Liver (tissue), 9 donors: ENCODE data around the gene EIF4E. TPM values are rescaled to one million over a fixed set of nuclear protein-coding genes. Genes with fewer than 3 reads are reported as not detected.

Experiments
- DNase-seq: peaks from one replicate; pipeline ENCODE4 v3.0.0-alpha.2; 2017; ENCODE audit warnings: low spot score
- H3K27ac ChIP-seq, 2 donors: one replicate each; pipeline ENCODE4 v1.7.0; 2013; ENCODE audit warnings: inconsistent platforms in 2 of 2, low read length in 2 of 2, control low read depth in 1 of 2, low read depth in 1 of 2, mild to moderate bottlenecking in 1 of 2
- H3K27me3 ChIP-seq, 4 donors: one replicate each; pipeline versions ENCODE4 v1.6.1 to v1.7.0; 2013; ENCODE audit warnings: low read length in 3 of 4, inconsistent platforms in 1 of 4, mild to moderate bottlenecking in 1 of 4, moderate library complexity in 1 of 4; ENCODE audit not compliant: control insufficient read depth in 4 of 4, insufficient read depth in 4 of 4
- H3K36me3 ChIP-seq, 4 donors: one replicate each; pipeline versions ENCODE4 v1.6.1 to v1.7.0; 2013; ENCODE audit warnings: low read length in 3 of 4, mild to moderate bottlenecking in 3 of 4, low read depth in 1 of 4, moderate library complexity in 1 of 4; ENCODE audit not compliant: control insufficient read depth in 4 of 4, insufficient read depth in 3 of 4
- H3K4me1 ChIP-seq, 4 donors: one replicate each; pipeline versions ENCODE4 v1.6.1 to v1.7.0; 2013; ENCODE audit warnings: low read length in 3 of 4, mild to moderate bottlenecking in 3 of 4, moderate library complexity in 1 of 4; ENCODE audit not compliant: control insufficient read depth in 4 of 4, insufficient read depth in 4 of 4
- H3K4me3 ChIP-seq, 3 donors: one replicate each; pipeline versions ENCODE4 v1.6.1 to v1.7.0; 2013; ENCODE audit warnings: low read length in 3 of 3, control low read depth in 1 of 3, low read depth in 1 of 3, mild to moderate bottlenecking in 1 of 3
- H3K9ac ChIP-seq, 2 donors: one replicate each; pipeline ENCODE4 v1.7.0; 2013; ENCODE audit warnings: low read length in 2 of 2, mild to moderate bottlenecking in 2 of 2, moderate library complexity in 2 of 2, control low read depth in 1 of 2, low read depth in 1 of 2
- H3K9me3 ChIP-seq, 4 donors: one replicate each; pipeline versions ENCODE4 v1.6.1 to v1.7.0; 2013; ENCODE audit warnings: low read length in 3 of 4; ENCODE audit not compliant: control insufficient read depth in 4 of 4
- EGR1 ChIP-seq, 2 donors: IDR thresholded peaks; 2 replicates each; pipeline ENCODE4 v1.6.1; 2016 to 2018; ENCODE audit warnings: antibody characterized with exemption in 2 of 2, low read depth in 2 of 2
- FOXA1 ChIP-seq: IDR thresholded peaks from 2 replicates; pipeline ENCODE4 v1.6.1; 2016; ENCODE audit warnings: antibody characterized with exemption
- GABPA ChIP-seq, 2 donors: IDR thresholded peaks in 1 of 2; conservative IDR thresholded peaks in 1 of 2; 2 replicates each; pipeline ENCODE4 v1.6.1; 2016; ENCODE audit warnings: antibody characterized with exemption in 2 of 2, mild to moderate bottlenecking in 1 of 2, moderate library complexity in 1 of 2
- HNF4A ChIP-seq, 2 donors: conservative IDR thresholded peaks; 2 replicates each; pipeline ENCODE4 v1.6.1; 2016; ENCODE audit warnings: antibody characterized with exemption in 2 of 2, mild to moderate bottlenecking in 2 of 2
- HNF4G ChIP-seq: IDR thresholded peaks from 2 replicates; pipeline ENCODE4 v1.6.1; 2016; ENCODE audit warnings: antibody characterized with exemption
- JUND ChIP-seq, 2 donors: IDR thresholded peaks; 2 replicates each; pipeline ENCODE4 v1.6.1; 2016; ENCODE audit warnings: antibody characterized with exemption in 2 of 2
- MAX ChIP-seq: IDR thresholded peaks from 2 replicates; pipeline ENCODE4 v1.6.1; 2016; ENCODE audit warnings: antibody characterized with exemption
- NR2F2 ChIP-seq: IDR thresholded peaks from 2 replicates; pipeline ENCODE4 v1.6.1; 2016; ENCODE audit warnings: antibody characterized with exemption
- RAD21 ChIP-seq, 2 donors: IDR thresholded peaks; 2 replicates each; pipeline ENCODE4 v1.6.1; 2016; ENCODE audit warnings: antibody characterized with exemption in 2 of 2, mild to moderate bottlenecking in 2 of 2
- REST ChIP-seq: IDR thresholded peaks from 2 replicates; pipeline ENCODE4 v1.6.1; 2016; ENCODE audit warnings: antibody characterized with exemption, mild to moderate bottlenecking
- RXRA ChIP-seq, 2 donors: IDR thresholded peaks; 2 replicates each; pipeline ENCODE4 v1.6.1; 2017 to 2018; ENCODE audit warnings: antibody characterized with exemption in 2 of 2, mild to moderate bottlenecking in 1 of 2
- SP1 ChIP-seq: IDR thresholded peaks from 2 replicates; pipeline ENCODE4 v1.6.1; 2018; ENCODE audit warnings: antibody characterized with exemption, mild to moderate bottlenecking
- YY1 ChIP-seq: IDR thresholded peaks from 2 replicates; pipeline ENCODE4 v1.6.1; 2016; ENCODE audit warnings: antibody characterized with exemption, mild to moderate bottlenecking
- WGBS: extraction: QIAGEN DNeasy Blood & Tissue Kit; methylation state at CpG from one replicate; pipeline ENCODE4 v1.1.7; 2013; 5-methylcytosine and 5-hydroxymethylcytosine counted together
- polyA plus RNA-seq, 2 donors: library from polyadenylated mRNA; stranded (reverse) in 1 of 2; unstranded in 1 of 2; fragments of 200-250 nt in 1 of 2; fragments of >200 nt in 1 of 2; fragmentation: Nextera tagmentation in 1 of 2; extraction: Ambion mirVana in 1 of 2; gene quantifications; one replicate each; pipeline versions ENCODE4 v1.2.1 to v1.2.3, GENCODE V29; 2013 to 2015
- total RNA-seq, 2 donors: library from RNA; depleted of rRNA; stranded (reverse); fragments of >200 nt; gene quantifications; one replicate each; pipeline ENCODE4 v1.2.3, GENCODE V29; 2014
- TF ChIP-seq, protein P1 (sequence below): fragments of 150-350 bp; IDR thresholded peaks from 2 replicates; pipeline ENCODE4 v1.5.1; 2017; ENCODE audit warnings: improper control_type of control experiment, low read depth, low read length; ENCODE audit not compliant: missing input control
- TF ChIP-seq, protein P2 (sequence below): IDR thresholded peaks from 2 replicates; pipeline ENCODE4 v1.6.1; 2016; ENCODE audit warnings: antibody characterized with exemption
- donor health status: healthy.
- donor health status: healthy.
- donor health status: healthy.
- donor health status: healthy.
- donor health status: healthy.

Gene EIF4E
- total and polyA plus RNA-seq, 4 donors, result 32.0 to 64.6 (median 52.2) TPM

GRCh38 chr4:98903561-98903960, 25.4 kb downstream of the EIF4E start:
- peaks cover 0 to 7% (median under 1%) of the 10 kb centered on the region in 4 donors for H3K4me1 ChIP-seq

More at GRCh38 chr4:98903561-98903960, 25.4 kb downstream of the EIF4E start:
- no peak overlapping the region for H3K9ac ChIP-seq
- H3K27me3 ChIP-seq, result no peaks in the 10 kb centered on the region
- TF ChIP-seq, protein P1, sequence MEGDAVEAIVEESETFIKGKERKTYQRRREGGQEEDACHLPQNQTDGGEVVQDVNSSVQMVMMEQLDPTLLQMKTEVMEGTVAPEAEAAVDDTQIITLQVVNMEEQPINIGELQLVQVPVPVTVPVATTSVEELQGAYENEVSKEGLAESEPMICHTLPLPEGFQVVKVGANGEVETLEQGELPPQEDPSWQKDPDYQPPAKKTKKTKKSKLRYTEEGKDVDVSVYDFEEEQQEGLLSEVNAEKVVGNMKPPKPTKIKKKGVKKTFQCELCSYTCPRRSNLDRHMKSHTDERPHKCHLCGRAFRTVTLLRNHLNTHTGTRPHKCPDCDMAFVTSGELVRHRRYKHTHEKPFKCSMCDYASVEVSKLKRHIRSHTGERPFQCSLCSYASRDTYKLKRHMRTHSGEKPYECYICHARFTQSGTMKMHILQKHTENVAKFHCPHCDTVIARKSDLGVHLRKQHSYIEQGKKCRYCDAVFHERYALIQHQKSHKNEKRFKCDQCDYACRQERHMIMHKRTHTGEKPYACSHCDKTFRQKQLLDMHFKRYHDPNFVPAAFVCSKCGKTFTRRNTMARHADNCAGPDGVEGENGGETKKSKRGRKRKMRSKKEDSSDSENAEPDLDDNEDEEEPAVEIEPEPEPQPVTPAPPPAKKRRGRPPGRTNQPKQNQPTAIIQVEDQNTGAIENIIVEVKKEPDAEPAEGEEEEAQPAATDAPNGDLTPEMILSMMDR, result no peak
- TF ChIP-seq FOXA1 (no peak), EGR1 (IDR thresholded peaks at IDR 0.05; ENCODE audit: low read depth in 2 of 2) (no peak), YY1 (no peak), NR2F2 (no peak), HNF4A (conservative IDR thresholded peaks at IDR 0.05) (no peak), HNF4G (no peak), SP1 (no peak), RXRA (IDR thresholded peaks at IDR 0.05) (no peak), REST (no peak), MAX (no peak), RAD21 (IDR thresholded peaks at IDR 0.05) (no peak), JUND (IDR thresholded peaks at IDR 0.05) (no peak), GABPA (IDR thresholded peaks at IDR 0.05 in 1 of 2, conservative IDR thresholded peaks at IDR 0.05 in 1 of 2) (no peak)
- TF ChIP-seq, protein P2, sequence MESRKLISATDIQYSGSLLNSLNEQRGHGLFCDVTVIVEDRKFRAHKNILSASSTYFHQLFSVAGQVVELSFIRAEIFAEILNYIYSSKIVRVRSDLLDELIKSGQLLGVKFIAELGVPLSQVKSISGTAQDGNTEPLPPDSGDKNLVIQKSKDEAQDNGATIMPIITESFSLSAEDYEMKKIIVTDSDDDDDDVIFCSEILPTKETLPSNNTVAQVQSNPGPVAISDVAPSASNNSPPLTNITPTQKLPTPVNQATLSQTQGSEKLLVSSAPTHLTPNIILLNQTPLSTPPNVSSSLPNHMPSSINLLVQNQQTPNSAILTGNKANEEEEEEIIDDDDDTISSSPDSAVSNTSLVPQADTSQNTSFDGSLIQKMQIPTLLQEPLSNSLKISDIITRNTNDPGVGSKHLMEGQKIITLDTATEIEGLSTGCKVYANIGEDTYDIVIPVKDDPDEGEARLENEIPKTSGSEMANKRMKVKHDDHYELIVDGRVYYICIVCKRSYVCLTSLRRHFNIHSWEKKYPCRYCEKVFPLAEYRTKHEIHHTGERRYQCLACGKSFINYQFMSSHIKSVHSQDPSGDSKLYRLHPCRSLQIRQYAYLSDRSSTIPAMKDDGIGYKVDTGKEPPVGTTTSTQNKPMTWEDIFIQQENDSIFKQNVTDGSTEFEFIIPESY, result no peak
- peaks cover 3 to 9% (median 5%) of the 10 kb centered on the region in 4 donors for H3K36me3 ChIP-seq
- no peak overlapping the region for H3K4me3 ChIP-seq
- 64% methylated on average over 2 of the region's 2 CpGs for WGBS
- no peak for DNase-seq
- no peak overlapping the region for H3K27ac ChIP-seq
- no peaks in the 10 kb centered on the region for H3K9me3 ChIP-seq
